CD14-positive monocyte (primary cell): ENCODE data around the gene GALP. TPM values are rescaled to one million over a fixed set of nuclear protein-coding genes. Genes with fewer than 3 reads are reported as not detected.

Experiments
- DNase-seq, 3 donors: peaks; one replicate each; pipeline ENCODE4 v3.0.0-alpha.2; 2011 to 2022
- H2AFZ ChIP-seq: 2 replicates; pipeline ENCODE4 v1.6.0; 2012; ENCODE audit warnings: mild to moderate bottlenecking, low read depth, low read length, inconsistent platforms; ENCODE audit not compliant: insufficient read depth, poor library complexity, severe bottlenecking
- H3K27ac ChIP-seq, 2 donors: 1 replicate in 1 of 2; 2 replicates in 1 of 2; pipeline ENCODE4 v1.5.1; 2012 to 2013; ENCODE audit warnings: low read length in 2 of 2, control low read depth in 1 of 2, inconsistent platforms in 1 of 2, low read depth in 1 of 2, mild to moderate bottlenecking in 1 of 2
- H3K27me3 ChIP-seq, 2 donors: one replicate each; pipeline versions ENCODE4 v1.6.0 to v1.6.1; 2011 to 2013; ENCODE audit warnings: low read length in 2 of 2; ENCODE audit not compliant: control insufficient read depth in 2 of 2, insufficient read depth in 2 of 2
- H3K36me3 ChIP-seq, 2 donors: replicated peaks in 1 of 2; 1 replicate in 1 of 2; 2 replicates in 1 of 2; pipeline versions ENCODE4 v1.5.1 to v1.6.1; 2012 to 2013; ENCODE audit warnings: low read length in 2 of 2, control low read depth in 1 of 2, inconsistent platforms in 1 of 2, mild to moderate bottlenecking in 1 of 2; ENCODE audit not compliant: insufficient read depth in 2 of 2, control insufficient read depth in 1 of 2
- H3K4me1 ChIP-seq, 2 donors: 1 replicate in 1 of 2; 2 replicates in 1 of 2; pipeline versions ENCODE4 v1.5.1 to v1.6.1; 2012 to 2013; ENCODE audit warnings: low read length in 2 of 2, control low read depth in 1 of 2, inconsistent platforms in 1 of 2, mild to moderate bottlenecking in 1 of 2, moderate library complexity in 1 of 2; ENCODE audit not compliant: insufficient read depth in 2 of 2, control insufficient read depth in 1 of 2
- H3K4me2 ChIP-seq: replicated peaks from 2 replicates; pipeline ENCODE3; 2012; ENCODE audit warnings: low read length, moderate library complexity, mild to moderate bottlenecking; ENCODE audit not compliant: poor library complexity, severe bottlenecking; ENCODE audit errors: extremely low read depth
- H3K4me3 ChIP-seq, 3 experiments: fragments of 200-600 bp in 1 of 3; sonication (generic) in 1 of 3; replicated peaks in 1 of 3; 1 replicate in 2 of 3; 2 replicates in 1 of 3; pipeline ENCODE4 v1.5.1; 2011 to 2013; ENCODE audit warnings: low read length in 3 of 3, mild to moderate bottlenecking in 3 of 3, control low read depth in 2 of 3, low read depth in 2 of 3, inconsistent platforms in 1 of 3, moderate library complexity in 1 of 3
- H3K79me2 ChIP-seq: 2 replicates; pipeline ENCODE4 v1.6.0; 2012; ENCODE audit warnings: mild to moderate bottlenecking, control low read depth, inconsistent platforms, low read length, moderate library complexity; ENCODE audit not compliant: insufficient read depth
- H3K9ac ChIP-seq: 2 replicates; pipeline ENCODE4 v1.6.0; 2017; ENCODE audit warnings: low read length, mild to moderate bottlenecking; ENCODE audit not compliant: insufficient read depth, poor library complexity, severe bottlenecking
- H3K9me3 ChIP-seq, 2 donors: replicated peaks in 1 of 2; 1 replicate in 1 of 2; 2 replicates in 1 of 2; pipeline versions ENCODE4 v1.5.1 to v1.6.1; 2012 to 2013; ENCODE audit warnings: low read length in 2 of 2, control low read depth in 1 of 2; ENCODE audit not compliant: control insufficient read depth in 1 of 2, insufficient read depth in 1 of 2
- H4K20me1 ChIP-seq: 2 replicates; pipeline ENCODE4 v1.6.0; 2012; ENCODE audit warnings: mild to moderate bottlenecking, low read length, control low read depth, moderate library complexity; ENCODE audit not compliant: insufficient read depth
- H3K27ac Mint-ChIP-seq, 7 donors: one replicate each; pipeline ENCODE4 v1.8.0; 2020; ENCODE audit warnings: mild to moderate bottlenecking in 7 of 7, mixed read lengths in 7 of 7, moderate library complexity in 6 of 7, inconsistent platforms in 2 of 7
- H3K27me3 Mint-ChIP-seq, 3 donors: one replicate each; pipeline ENCODE4 v1.8.0; 2021 to 2022; ENCODE audit warnings: low read depth in 3 of 3, mild to moderate bottlenecking in 3 of 3, mixed read lengths in 3 of 3, moderate library complexity in 3 of 3, inconsistent platforms in 1 of 3
- H3K36me3 Mint-ChIP-seq, 2 donors: one replicate each; pipeline ENCODE4 v1.8.0; 2020; ENCODE audit warnings: mixed read lengths in 2 of 2, inconsistent platforms in 1 of 2, mild to moderate bottlenecking in 1 of 2
- H3K4me1 Mint-ChIP-seq: one replicate; pipeline ENCODE4 v1.8.0; 2020; ENCODE audit warnings: mild to moderate bottlenecking, mixed read lengths
- H3K4me3 Mint-ChIP-seq, 2 donors: one replicate each; pipeline ENCODE4 v1.8.0; 2020; ENCODE audit warnings: mild to moderate bottlenecking in 2 of 2, mixed read lengths in 2 of 2, moderate library complexity in 1 of 2
- H3K9me3 Mint-ChIP-seq, 7 donors: one replicate each; pipeline ENCODE4 v1.8.0; 2020 to 2022; ENCODE audit warnings: mixed read lengths in 7 of 7, mild to moderate bottlenecking in 6 of 7, moderate library complexity in 6 of 7, inconsistent platforms in 2 of 7
- CTCF ChIP-seq: fragments of 200-600 bp; IDR thresholded peaks from one replicate; pipeline ENCODE4 v1.8.0; 2022; ENCODE audit warnings: antibody characterized with exemption, mild to moderate bottlenecking
- WGBS: methylation state at CpG from one replicate; pipeline ENCODE4 v1.1.5; 2013; ENCODE audit warnings: missing lambda C conversion rate; ENCODE audit not compliant: insufficient coverage; 5-methylcytosine and 5-hydroxymethylcytosine counted together
- intact Hi-C, 2 donors: fragments of 100-400 bp; cut with micrococcal nuclease; formaldehyde crosslinking; loops; one replicate each; pipeline versions ENCODE4 v1.15.0 to v1.15.1; 2023
- polyA plus RNA-seq, 3 donors: library from polyadenylated mRNA; depleted of rRNA in 1 of 3; unstranded in 2 of 3; stranded (reverse) in 1 of 3; fragments of 300-500 nt in 2 of 3; fragments of >200 nt in 1 of 3; fragmentation: Illumina TruSeq in 2 of 3; gene quantifications; 1 replicate in 2 of 3; 2 replicates in 1 of 3; pipeline ENCODE4 v1.2.3, GENCODE V29; 2012 to 2021

Gene GALP
- polyA plus RNA-seq, 3 donors = not detected

- H3K27ac ChIP-seq = no peak overlapping the region
- H3K36me3 ChIP-seq = no peaks in the 10 kb centered on the region
- no peaks in the 10 kb centered on the region for H3K79me2 ChIP-seq
- peak overlapping the region in 1 of 7 donors; percentile 5 for H3K27ac Mint-ChIP-seq
- no CpG with 5 or more reads among the region's 5 CpGs for WGBS
- peaks cover 36% of the 10 kb centered on the region for H3K4me1 Mint-ChIP-seq
- no peak for TF ChIP-seq CTCF
- no peak overlapping the region for H3K4me3 ChIP-seq
- H3K4me1 ChIP-seq = peaks cover 24 to 29% of the 10 kb centered on the region in 2 donors
- no peak overlapping the region for H3K4me2 ChIP-seq
- no peak for DNase-seq
- H2AFZ ChIP-seq = peak overlapping the region; percentile 56
- no peaks in the 10 kb centered on the region for H3K36me3 Mint-ChIP-seq
- no peak overlapping the region for H3K4me3 Mint-ChIP-seq
- intact Hi-C loops = no loop called here
- H3K9me3 ChIP-seq = no peaks in the 10 kb centered on the region
- H4K20me1 ChIP-seq = no peaks in the 10 kb centered on the region
- H3K9ac ChIP-seq = no peak overlapping the region
- H3K9me3 Mint-ChIP-seq = peaks cover 0 to 2% (median 0%) of the 10 kb centered on the region in 7 donors
- H3K27me3 Mint-ChIP-seq = peaks cover 0 to 5% (median 4%) of the 10 kb centered on the region in 3 donors
- H3K27me3 ChIP-seq = no peaks in the 10 kb centered on the region
Measured at GRCh38 chr19:56134654-56134921, 41.2 kb upstream of the GALP start.

- no peak overlapping the region for H3K27ac Mint-ChIP-seq
- no peak overlapping the region for H3K4me3 Mint-ChIP-seq
Measured at GRCh38 chr19:56136362-56136761, 39.4 kb upstream of the GALP start.

More at GRCh38 chr19:56136362-56136761, 39.4 kb upstream of the GALP start:
- no peak for DNase-seq
- Mint-ChIP-seq H3K4me1 (peaks cover 50% of the 10 kb centered on the region), H3K9me3 (peaks cover 0 to 2% (median 0%) of the 10 kb centered on the region in 7 donors), H3K27me3 (peaks cover 0 to 4% (median 3%) of the 10 kb centered on the region in 3 donors), H3K36me3 (no peaks in the 10 kb centered on the region)
- Histone ChIP-seq H3K36me3 (no peaks in the 10 kb centered on the region), H2AFZ (peak overlapping the region; percentile 21), H3K79me2 (peaks cover 3% of the 10 kb centered on the region), H3K9me3 (no peaks in the 10 kb centered on the region), H3K4me3 (no peak overlapping the region), H3K4me2 (no peak overlapping the region), H3K27me3 (no peaks in the 10 kb centered on the region), H3K27ac (no peak overlapping the region), H4K20me1 (no peaks in the 10 kb centered on the region), H3K9ac (no peak overlapping the region), H3K4me1 (peaks cover 35 to 38% of the 10 kb centered on the region in 2 donors)
- intact Hi-C loops = no loop called here
- TF ChIP-seq CTCF = no peak
- WGBS = 97% methylated on average over 9 of the region's 10 CpGs
